HPDE6-E6E7 (cell line): Measurements from ENCODE around the gene ZNF516.

Source experiments
- DNase-seq: peaks from one replicate; pipeline ENCODE4 v3.0.0; 2011; ENCODE audit warnings: missing footprints; ENCODE audit errors: extremely low spot score

Gene ZNF516

DNA sequence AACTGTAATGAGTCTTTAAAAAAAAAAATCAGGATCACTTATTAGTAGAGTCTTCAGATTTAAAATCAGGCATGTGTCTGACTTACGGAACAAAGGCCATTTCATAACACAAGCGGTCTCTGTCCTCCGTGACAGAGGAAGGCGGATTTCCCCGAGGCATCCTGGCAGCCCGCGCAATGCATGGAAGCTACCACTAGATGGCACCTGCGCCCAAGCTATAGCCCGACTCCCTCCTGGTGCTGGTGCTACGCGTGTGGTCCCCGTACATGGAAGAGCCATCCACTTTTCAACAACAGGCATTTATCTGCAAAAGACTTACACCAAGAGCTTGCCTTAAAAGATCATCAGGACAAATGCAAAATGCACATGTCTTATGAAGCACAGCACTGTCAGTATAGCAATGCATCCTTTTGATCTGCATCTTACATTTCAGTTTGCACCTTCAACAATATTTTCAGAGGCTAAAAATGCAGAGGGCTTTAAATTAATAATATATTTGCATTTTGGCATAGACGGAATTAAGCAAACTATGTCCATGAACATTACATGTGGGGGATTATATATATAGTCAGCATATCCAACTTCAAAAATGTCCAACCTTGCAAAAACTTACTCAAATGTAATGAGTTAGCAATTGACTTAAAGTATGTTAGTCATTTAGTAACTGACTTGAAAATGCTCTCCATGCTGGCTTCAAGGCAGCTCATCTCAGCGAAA lies 96.0 kb downstream of the ZNF516 start:
- DNase-seq: peak; percentile 86

DNA sequence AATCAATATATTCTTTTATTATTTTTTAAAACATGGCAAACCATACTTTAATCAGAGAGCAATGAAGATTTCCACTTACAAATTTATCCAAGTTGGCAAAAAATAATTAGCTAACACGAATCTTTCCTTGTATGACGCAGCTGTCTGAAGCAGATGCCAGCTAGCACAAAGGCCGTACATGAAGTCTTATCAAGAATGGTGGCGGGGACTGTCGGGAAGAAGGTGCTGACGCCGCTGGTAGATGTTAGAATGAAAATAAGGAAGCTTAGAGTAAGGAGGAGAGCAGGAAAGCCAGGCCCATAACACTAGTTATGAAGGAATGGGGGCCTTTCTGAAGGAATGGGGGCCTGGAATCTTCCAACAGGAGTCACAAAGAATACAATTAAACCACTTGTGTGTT lies 96.7 kb downstream of the ZNF516 start:
- DNase-seq: no peak

DNA sequence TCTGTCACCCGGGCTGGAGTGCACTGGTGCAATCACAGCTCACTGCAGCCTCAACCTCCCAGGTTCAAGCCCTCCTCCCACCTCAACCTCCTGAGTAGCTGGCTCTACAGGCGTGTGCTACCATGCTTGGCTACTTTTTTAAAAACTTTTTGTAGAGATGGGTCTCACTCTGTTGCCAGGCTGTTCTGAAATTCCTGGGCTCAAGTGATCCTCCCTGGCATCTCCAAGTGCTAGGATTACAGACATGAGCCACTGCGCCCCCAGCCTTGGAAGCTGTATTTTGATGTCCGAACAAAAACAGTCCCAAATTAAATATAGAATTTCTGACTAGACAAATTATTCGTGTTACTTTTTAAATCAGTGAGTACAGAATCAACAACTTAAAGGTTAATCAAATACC lies 97.4 kb downstream of the ZNF516 start:
- DNase-seq: no peak

DNA sequence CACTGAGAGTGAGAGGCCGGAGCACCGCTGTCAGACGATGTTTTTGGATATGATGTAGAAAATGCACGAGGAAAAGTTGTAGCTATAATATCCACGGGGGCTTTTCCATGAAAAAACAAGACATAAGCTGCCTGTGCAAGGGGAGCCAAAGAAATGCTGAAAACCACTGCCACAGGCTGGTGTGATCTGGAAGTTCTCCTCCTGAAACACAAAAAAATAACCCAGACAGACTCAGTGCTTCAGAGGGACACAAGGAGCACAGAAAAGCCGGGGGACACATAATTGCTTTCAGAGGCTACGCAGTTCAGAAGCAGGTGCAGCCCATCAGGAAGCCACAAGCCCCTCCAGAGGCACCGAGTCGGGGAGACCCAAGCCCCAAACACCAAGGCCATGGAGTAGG lies 98.2 kb downstream of the ZNF516 start:
- DNase-seq: no peak

DNA sequence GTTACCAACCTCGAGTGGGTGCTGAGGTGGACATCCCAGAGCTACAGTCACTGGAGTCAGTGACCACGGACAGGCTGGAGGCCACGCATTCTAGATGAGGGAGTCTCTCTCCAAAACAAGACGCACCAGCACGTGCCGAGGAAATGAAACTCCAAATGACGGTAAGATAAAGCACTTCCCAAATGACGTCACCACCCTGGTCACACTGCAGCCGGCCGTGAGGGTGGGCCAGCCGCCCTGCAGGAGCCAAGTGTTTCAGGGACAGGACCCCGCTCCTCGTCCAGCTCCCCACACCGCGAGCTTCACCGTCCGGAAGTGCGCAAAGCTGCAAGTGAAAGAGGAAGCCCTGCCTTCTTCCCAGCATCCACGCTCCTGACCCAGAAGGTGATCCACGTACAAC lies 99.4 kb downstream of the ZNF516 start:
- DNase-seq: no peak

DNA sequence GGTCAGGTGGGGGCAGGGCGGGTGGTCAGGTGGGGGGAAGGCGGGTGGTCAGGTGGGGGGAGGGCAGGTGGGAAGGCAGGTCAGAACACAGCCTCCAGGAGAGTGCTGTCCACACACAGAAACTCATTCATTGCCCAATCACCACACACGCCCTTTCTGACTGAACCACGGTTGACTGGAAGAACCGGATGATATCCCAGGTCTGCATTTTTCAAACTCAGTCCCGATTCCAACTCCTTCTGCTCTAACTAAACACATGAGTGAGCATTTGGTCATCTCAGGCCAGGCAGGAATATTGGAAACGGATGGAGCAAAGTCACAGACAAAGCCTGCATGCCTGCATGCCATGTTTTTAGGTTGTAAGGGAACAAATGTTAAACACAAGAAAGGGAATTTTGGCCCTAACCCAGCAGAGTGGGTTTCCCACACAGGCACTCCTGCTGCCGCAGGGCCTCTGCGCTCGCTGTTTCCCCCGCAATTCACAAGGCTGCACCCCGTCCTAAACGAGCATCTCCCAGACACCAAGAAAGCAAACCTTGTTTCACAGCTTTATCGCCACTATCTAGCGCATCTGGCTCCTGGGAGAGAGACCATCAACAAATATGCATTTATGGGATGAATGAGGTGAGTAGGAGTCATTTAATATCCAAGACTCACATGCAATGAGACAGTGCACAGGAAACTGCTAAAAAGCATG lies 100.1 kb downstream of the ZNF516 start:
- peak; percentile 64 for DNase-seq

DNA sequence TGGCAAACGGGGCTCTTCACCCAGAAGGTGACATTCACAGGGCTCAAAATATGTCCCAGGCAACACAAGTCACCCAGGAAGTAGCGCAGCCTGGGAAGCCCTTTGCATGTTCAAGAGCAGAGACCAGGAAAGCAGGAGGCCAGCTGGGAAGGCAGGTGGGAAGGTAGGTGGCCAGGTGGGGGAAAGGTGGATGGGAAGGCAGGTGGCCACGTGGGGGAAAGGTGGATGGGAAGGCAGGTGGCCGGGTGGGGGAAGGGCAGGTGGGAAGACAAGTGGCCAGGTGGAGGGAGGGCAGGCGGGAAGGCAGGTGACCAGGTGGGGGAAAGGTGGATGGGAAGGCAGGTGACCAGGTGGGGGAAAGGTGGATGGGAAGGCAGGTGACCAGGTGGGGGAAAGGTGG lies 102.7 kb downstream of the ZNF516 start:
- DNase-seq: no peak

DNA sequence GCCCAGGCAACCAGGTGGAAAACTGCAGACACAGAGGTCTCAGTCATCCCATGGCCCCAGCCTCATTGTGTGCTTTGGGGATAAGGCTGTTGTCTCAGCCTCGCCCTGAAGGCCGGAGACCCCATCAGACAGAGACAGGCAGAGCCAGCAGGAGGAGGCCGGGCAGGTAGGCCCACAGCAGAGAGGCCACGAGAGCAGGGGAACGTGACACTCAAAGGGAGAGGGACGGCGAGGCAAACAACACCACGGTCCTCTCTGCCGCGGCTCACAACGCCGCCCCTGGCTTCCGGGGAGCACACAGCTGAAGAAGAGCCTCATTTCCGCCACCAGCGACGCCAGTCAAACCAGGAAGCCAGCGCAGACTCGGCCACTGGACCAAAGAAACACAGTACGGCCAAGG lies 103.3 kb downstream of the ZNF516 start:
- DNase-seq: no peak

DNA sequence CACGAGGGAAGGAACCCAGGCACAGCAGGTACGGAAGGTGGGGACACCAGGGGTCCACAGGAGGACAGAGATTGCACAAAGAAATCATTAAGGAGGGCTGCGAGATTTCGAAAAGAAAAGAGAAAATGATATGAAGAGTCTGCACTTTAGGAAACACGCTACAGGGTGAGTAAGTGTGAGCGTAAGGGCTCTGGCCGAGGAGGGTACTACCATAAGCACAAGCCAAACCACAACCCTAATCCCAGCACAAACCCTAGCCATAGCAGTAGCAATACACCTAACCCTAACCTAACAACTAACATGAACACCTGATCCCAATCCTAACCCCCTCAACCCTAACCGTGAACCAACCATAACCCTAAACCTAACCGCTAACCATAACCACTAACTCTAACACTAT lies 104.0 kb downstream of the ZNF516 start:
- DNase-seq: no peak

DNA sequence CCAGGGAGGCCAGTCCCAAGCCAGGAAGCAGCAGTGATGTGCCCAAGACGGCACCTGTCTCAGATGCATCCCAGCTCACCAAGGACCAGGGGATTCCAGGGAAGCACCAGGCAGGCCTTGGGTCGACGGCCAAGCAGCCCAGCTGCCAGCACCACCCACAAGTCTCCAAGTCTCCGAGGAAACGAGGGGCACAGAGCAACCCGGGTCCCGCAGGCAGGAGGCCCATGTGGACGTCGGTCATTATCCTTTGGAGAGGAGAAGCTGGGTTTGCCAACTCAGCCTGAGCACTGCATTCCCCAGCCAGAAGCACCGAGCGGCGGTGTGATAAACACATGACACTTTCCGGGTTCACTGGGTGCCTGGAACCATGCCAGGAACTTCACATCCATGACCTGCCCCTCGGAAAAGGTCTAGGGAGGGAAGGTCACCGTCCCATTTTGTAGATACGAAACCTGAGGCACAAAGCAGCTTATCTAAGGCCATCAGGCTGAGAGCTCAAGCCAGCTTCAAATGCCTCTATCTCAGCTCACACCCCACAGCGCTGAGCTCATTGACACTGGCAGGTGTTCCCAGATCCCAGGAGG lies 104.5 kb downstream of the ZNF516 start:
- DNase-seq: no peak

DNA sequence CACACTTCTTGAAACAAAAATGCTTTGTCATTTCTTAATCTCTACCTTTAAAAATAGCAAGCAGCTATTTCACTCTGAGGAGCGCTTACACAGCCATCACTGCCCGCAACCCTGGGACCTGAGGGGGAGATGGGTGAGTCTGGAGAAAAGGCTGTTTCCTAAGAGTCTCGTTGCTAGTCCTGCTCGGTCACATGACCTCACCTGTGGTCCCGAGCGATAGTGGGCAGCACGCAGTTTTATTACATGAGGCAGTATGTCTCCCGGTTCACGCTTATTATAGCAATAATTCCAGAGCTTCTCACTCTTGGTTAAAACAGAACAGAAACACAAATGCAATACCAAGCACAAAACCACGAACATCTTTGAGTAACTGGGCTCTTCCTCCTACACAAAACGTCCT lies 105.3 kb downstream of the ZNF516 start:
- DNase-seq: no peak

DNA sequence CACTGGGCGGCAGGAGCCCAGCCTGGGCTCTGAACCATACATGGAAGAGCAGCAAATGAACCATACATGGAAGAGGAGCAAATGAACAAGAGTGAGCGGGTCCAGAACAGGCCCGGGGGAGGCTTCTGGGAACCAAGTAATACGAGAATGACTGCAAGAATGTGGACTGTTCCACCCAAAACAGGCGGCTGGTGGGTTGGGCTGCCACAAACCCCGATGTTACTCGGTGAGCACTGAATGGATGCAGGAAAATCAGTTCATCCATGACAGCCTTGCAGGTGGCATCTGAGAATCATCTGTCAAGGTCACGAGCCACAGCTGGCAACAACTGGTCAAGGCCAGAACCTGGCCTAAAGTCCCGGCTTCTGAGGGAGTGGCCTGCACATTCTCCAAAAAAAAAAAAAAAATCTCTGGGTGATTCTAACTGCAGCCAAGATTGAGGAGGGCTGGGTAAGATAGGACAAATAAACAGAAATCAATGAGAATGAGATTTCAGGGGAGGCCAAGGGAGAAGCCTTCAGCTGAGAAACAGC lies 106.1 kb downstream of the ZNF516 start:
- no peak for DNase-seq

DNA sequence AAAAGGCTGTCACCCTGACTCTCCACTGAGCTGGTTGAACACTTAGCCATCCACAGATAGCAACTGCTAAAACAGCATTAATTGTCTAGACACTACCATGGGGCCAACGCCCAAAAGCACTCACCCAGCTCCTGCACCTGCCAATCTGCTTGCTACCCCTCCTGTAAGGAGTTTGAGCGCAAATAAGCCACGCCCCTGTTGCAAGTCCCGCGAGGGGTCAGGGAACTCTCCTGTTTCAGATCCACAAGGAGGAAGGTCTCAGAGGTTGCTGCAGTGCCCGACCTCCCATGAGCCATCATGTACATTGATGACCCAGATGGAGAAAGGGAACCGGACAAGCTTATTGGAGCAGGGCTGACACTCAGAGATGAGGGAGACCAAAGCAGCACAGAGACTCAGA lies 106.8 kb downstream of the ZNF516 start:
- no peak for DNase-seq

DNA sequence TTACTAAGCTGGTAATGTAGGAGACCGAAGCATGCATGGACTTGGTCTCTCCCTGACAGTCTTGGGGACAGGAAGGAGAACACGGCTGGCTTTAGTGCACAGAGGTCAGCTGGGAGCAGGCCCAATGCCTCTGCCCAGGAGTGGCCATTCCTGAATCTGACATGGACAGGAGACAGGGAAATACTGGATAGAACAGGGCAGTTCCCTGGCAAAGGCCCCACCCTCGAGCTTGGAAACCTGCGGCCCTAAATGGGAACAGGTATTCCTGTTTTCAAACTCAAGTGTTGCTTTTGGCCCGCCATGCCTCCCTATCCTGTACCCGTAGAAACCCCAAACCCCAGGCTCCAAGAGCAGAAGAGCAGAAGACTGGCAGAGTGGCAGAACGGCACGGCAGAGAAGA lies 107.4 kb downstream of the ZNF516 start:
- DNase-seq: no peak

DNA sequence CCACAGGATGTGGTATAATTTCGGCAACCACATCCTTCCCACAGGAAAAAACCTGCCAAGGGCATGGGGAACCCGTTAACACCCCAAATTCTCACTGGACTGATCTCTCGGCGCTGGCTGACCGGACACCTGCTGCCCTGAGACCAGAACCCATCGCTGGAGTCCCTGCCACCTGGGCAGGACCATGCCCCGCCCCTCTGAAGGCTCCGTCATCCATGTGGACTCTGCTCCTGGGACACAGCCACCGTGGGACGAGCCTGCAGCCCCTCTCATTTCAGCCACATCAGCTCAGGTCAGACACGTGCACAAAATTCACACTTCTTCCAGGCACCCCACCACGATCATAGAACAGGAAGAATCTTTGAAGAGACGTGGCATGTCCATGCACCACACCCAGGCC lies 108.2 kb downstream of the ZNF516 start:
- DNase-seq: no peak

DNA sequence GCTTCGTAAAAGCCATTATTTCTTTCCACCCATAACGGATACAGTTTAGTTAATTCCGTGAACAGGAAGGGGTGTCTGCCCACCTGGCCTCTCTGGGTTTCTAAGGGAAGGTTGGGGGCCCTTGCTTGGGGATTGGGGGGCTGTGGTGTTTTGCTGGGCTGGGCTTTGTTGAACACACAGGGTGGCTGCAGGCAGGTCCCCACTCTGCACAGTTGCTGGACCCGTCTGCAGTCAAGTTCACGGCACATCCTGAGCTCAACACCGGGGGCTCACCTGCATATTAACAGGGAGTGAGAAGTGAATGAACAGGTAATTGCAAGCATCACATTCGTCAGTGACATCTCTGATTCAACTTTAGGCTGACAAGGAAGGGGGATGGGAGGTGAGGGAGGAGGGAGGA lies 109.0 kb downstream of the ZNF516 start:
- DNase-seq: no peak

DNA sequence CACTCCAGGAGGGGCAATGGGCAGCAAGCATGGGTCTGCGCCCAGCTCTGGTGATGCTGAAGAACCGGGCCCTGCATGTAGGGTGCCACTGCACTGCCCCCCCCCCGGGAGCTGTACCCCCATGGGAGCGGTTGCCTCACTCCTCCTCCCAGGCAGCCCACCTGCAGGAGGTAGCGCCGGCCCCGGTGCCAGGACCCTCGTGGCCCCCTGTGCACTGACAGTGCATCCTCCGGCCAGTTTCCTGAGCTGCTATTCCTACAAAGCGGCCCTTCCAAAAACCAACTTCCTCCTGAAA lies 109.4 kb downstream of the ZNF516 start:
- DNase-seq: no peak

DNA sequence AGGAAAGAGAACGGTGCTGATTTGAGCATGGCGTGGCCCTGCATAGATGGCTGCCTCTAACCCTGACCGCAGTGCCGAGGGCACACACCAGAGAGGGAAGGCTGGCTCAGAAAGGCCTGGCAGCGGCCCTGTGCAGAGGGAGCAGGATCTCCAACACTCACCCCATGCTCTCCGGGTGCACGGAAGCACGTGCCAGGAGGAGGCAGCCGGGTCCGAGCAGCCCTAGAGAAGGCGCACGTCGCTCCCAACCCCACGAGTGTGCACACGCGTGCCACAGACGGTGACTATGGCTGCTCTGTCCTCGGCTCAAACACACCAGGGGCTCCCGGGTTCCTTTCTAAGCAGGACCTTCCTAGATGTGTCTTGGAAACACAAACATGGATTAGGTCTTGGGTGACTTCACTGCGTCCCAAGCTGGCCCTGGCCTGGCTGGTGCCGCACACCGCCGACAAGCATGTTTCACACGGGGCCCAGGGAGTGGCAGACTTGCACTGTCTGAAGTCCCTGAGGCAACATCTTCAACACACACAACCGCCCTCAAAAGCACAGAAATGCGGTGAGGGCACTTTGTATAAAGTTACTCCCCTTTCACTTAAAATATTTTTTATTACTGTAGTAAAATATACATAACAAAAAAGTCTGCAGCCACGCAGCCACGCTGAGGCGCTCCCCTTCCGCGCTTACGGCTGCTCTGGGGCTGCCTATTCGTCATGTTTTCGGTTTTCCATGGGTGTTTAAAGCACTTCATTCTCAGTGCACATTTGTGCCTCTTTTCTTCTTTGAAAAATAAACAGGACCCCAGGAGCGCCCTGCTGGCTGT lies 110.0 kb downstream of the ZNF516 start:
- DNase-seq: no peak

DNA sequence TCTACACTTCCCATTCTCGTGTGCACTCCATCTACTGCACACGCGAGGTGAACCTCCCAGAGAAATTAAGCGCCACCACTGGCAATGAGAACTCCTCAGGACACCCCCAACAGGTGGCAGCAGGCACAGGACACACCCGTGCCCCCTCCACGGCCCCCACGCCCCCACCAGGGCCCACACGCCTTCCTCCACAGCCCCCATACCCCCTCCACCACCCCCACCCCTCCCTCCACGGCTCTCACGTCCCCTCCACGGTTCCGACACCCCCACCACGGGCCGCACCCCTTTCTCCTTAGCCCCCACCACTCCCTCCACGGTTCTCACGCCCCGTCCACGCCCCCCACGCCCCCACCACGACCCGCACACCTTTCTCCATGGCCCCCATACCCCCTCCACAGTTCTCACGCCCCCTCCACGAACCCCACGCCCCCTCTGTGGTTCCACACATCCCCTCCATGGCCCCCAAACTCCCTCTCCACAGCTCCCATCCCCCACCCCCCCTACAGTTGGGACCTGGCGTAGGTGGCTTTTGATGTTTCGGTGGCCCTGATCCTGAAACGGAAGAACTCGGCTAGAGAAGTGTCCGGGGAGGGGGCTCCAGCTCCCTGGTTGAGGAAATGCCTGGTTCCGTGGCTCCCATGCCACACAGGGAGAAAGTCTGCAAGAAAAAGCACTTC lies 110.8 kb downstream of the ZNF516 start:
- no peak for DNase-seq

DNA sequence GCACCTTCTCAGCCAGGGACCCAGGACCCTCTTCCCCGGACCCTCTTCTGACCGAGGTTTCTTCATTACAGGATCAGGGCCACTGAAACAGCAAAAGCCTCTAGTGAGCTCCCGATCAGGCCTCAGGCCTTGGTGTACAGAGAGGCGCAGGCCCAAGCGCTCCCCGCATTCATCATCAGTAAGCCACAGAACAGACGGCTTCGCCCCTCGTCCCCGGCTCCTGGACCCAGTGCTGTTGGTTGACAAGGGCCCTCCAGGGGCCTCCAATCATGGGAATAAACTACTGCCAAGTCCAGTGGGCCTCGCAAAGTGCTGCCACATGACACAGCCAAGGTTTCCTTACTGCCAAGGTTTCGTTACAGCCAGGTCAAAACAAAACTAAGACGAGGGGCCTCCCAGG lies 111.4 kb downstream of the ZNF516 start:
- no peak for DNase-seq

DNA sequence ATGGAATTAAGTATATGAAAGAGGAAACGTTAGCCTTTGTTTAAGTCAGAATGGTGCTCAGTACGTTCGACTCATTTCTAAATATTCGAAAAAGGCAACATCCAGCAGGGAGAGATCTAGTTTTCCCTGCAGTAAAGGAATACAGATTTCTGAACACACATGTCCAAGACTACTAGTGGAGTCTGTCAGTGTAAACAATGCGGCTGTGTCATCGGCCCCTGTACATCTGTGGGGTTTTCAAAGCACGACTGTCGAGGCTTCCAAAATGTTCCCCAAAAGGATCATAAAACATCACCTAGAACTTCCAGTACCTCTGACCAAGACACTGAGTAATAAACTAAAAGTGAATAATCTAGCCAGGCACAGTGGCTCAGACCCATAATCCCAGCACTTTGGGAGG lies 112.8 kb downstream of the ZNF516 start:
- no peak for DNase-seq
